ENCODE data around the gene MTCL1.

GRCh38 chr18:8881103-8881502 is 175.7 kb downstream of the MTCL1 start:
- TF ChIP-seq YY1 (IDR thresholded peaks at IDR 0.05; ENCODE audit: low read depth) (no peak), TEAD4 (IDR thresholded peaks at IDR 0.05) (no peak)

Data from Ishikawa (cell line).